HG03060 (cell line): ENCODE data around the gene PPP3CA.

ENCODE experiments used
- ATAC-seq: cut with Tn5 transposase; IDR thresholded peaks from one replicate; pipeline ENCODE4 v1.9.1; 2021; ENCODE audit warnings: low read depth, moderate number of reproducible peaks; ENCODE audit not compliant: unreplicated experiment

The PPP3CA gene

DNA sequence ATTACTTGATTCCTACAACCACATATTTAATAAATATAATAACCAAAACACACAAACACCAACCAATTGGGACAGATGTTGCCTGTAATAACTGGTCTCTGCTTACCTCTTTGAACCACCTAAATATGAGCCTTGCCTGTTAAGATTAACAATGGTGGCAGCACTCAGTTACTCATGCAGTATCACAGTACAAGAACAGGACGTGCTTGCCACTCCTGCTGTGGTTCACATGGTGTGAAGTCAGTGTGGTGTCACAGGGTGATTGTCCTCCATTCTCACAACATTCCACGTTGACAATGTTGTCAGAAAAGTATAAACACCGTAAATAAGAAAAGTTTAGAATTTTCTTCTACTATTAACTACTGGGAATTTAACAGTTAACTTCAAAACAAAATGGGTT, 365.0 kb downstream of the PPP3CA start:
- ATAC-seq = no peak

DNA sequence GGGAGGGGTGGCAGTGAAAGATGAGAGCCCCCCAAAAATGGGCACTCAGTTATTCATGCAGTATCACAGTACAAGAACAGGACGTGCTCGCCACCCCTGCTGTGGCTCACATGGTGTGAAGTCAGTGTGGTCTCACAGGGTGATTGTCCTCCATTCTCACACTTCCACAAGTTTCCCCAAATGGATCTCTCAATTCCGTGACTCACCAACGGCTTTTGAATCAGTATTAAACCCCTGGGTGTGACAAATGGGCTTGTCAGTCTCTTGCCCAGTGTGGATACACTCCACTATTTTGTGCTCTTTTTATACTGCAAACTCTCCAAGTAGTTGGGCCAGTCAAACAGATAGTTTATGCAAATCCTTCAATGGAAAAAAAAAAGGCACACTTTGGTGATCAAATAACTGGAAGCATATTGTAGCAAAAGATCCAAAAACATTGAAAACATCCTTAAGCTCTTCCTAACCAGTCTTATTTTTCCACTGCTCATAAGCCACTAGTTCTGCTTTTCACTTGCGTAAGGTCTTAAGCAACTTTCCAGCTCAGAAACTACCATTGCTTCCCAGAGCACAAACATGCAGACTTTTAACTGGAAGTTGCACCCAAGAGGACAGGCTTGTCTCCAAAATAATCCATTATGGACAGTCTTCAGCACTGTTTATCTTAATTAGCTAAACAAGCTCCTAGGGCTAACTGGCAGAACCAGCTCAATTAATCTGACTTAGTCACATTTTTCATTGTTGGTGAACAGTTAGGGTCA, 365.7 kb downstream of the PPP3CA start:
- ATAC-seq = no peak

DNA sequence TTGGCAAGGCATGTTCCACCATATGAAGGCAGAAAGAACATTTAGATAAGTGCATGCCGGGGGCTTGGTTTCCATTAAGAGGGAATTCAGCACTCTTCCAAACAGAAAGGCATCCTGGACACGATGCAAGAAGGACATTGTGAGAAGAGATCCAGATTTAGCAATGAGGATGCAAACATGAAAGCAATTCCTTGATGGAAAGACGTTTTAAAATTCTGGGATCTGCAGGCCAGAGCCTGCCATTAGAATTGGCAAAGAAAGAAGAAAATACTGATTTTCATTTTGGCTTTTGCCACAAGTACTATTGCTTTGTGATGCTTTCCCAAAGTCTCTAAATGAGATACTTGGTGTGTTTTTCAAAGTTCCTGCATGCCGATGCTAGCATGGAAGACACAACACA, 367.6 kb downstream of the PPP3CA start:
- ATAC-seq = no peak

DNA sequence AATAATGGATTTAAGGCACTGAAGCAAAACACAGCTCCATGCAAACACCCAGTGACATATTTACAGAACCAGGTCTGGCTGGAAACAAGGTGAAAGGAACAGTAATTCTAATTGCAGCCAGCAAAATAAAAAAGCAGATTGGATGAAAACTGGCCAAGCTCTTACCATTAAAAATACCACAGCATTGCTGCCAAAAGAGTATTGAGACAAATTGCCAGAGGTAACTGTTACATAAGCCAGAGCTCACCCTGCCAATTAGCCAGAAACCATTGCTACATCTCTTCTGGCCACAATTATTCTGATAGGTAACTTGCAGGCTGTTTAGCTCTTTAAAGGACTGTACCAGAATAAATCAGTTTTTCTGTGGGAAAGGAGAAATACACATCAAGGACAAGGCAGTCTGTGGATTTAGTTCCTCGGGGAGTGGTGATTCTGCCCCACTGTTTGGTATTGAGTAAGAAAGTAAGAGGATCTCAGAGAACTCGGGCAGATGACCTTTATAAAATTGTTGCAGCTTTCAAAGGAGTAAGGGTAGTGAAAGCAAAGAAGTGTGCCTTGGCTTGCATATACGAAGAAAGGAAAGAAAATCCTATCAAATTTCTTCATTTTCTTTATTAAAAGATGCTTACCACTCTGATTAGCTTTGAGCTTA, 369.5 kb downstream of the PPP3CA start:
- no peak for ATAC-seq

DNA sequence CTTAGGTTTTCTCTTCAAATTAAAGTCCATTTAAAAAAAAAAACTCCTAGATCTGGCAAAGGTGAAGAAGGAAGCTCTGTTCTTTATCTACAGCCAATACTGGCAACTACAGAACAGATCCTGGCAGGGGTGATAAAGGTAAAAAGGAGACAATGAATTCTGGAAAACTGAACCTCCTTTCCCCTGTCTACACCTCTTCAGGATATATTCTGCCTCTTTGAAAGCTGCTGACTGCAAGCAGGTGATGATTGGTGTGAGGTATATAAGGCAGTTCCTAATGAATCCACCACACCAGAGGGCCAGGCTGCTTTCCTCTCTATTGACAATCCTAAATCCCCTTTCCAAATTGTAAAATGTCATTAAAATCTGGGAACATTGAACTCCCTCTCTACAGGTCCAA, 370.1 kb downstream of the PPP3CA start:
- ATAC-seq = no peak
